HepG2 (cell line): ENCODE measurements around the gene GJD3. TPM values are rescaled to one million over a fixed set of nuclear protein-coding genes. Genes with fewer than 3 reads are reported as not detected.

Experiments used
- CREM ChIP-seq, 2 experiments: sonication (generic) in 1 of 2; formaldehyde crosslinking in 1 of 2; IDR thresholded peaks; 2 replicates each; pipeline versions ENCODE4 v1.4.0 to v1.6.1; 2016 to 2020; ENCODE audit warnings: antibody characterized with exemption in 1 of 2, mild to moderate bottlenecking in 1 of 2, missing genetic modification reagents in 1 of 2
- HHEX ChIP-seq: IDR thresholded peaks from 2 replicates; pipeline ENCODE4 v1.6.1; 2016; ENCODE audit warnings: control low read depth
- PCBP2 ChIP-seq: fragments of 200-400 bp; formaldehyde crosslinking; optimal IDR thresholded peaks from 2 replicates; pipeline ENCODE3; 2018; ENCODE audit warnings: low read length, low read depth; ENCODE audit not compliant: poor library complexity, severe bottlenecking
- RAD51 ChIP-seq: fragments of 450-650 bp; IDR thresholded peaks from 2 replicates; pipeline ENCODE4 v1.6.1; 2016; ENCODE audit warnings: borderline replicate concordance
- SRY ChIP-seq: sonication (generic); formaldehyde crosslinking; IDR thresholded peaks from 2 replicates; pipeline ENCODE4 v1.8.0; 2022; ENCODE audit warnings: mild to moderate bottlenecking, missing genetic modification reagents
- ZMYM3 ChIP-seq: sonication (generic); formaldehyde crosslinking; IDR thresholded peaks from 2 replicates; pipeline ENCODE4 v1.5.1; 2020; ENCODE audit warnings: mild to moderate bottlenecking, missing genetic modification reagents
- ZNF143 ChIP-seq: sonication (generic); formaldehyde crosslinking; IDR thresholded peaks from 2 replicates; pipeline ENCODE4 v1.4.0; 2020; ENCODE audit warnings: missing genetic modification reagents
- ZNF331 ChIP-seq: sonication (generic); formaldehyde crosslinking; IDR thresholded peaks from 2 replicates; pipeline ENCODE4 v1.4.0; 2020; ENCODE audit warnings: missing genetic modification reagents
- ZNF350 ChIP-seq: sonication (generic); formaldehyde crosslinking; IDR thresholded peaks from 2 replicates; pipeline ENCODE4 v1.4.0; 2020; ENCODE audit warnings: mild to moderate bottlenecking, low read depth, missing genetic modification reagents, borderline replicate concordance
- ZNF703 ChIP-seq: sonication (generic); formaldehyde crosslinking; IDR thresholded peaks from 2 replicates; pipeline ENCODE4 v1.5.1; 2020; ENCODE audit warnings: missing genetic modification reagents, mild to moderate bottlenecking, moderate library complexity, borderline replicate concordance
- ZNF782 ChIP-seq: sonication (generic); formaldehyde crosslinking; IDR thresholded peaks from 2 replicates; pipeline ENCODE4 v1.4.0; 2020; ENCODE audit warnings: missing genetic modification reagents, mild to moderate bottlenecking, borderline replicate concordance
- ZNF839 ChIP-seq: sonication (generic); formaldehyde crosslinking; IDR thresholded peaks from 2 replicates; pipeline ENCODE4 v1.4.0; 2020; ENCODE audit warnings: missing genetic modification reagents, mild to moderate bottlenecking, borderline replicate concordance
- polyA plus RNA-seq, 8 experiments: library from polyadenylated mRNA; depleted of rRNA in 3 of 8; stranded (reverse) in 7 of 8; unstranded in 1 of 8; fragments of >200 nt; fragmentation: Illumina TruSeq in 4 of 8; extraction: Trizol in 4 of 8; gene quantifications; 2 replicates each; pipeline versions ENCODE4 v1.2.1 to v1.2.3, GENCODE V29; 2011 to 2016; ENCODE audit warnings: low read depth in 4 of 8, missing spikeins in 1 of 8, mixed read lengths in 1 of 8; ENCODE audit not compliant: insufficient read depth in 1 of 8
- total RNA-seq, 5 experiments: library from RNA; depleted of rRNA; stranded (reverse); fragments of >200 nt; fragmentation: Illumina TruSeq; extraction: Trizol; gene quantifications; 2 replicates each; pipeline ENCODE4 v1.2.3, GENCODE V29; 2016; ENCODE audit warnings: low read depth in 1 of 5
- TF ChIP-seq, protein P1 (sequence below): sonication (generic); formaldehyde crosslinking; IDR thresholded peaks from 2 replicates; pipeline ENCODE4 v1.4.0; 2020; ENCODE audit warnings: missing genetic modification reagents, borderline replicate concordance
- TF ChIP-seq, protein P2 (sequence below): sonication (generic); formaldehyde crosslinking; IDR thresholded peaks from 2 replicates; pipeline ENCODE4 v1.4.0; 2020; ENCODE audit warnings: missing genetic modification reagents
- TF ChIP-seq, protein P3 (sequence below): sonication (generic); formaldehyde crosslinking; IDR thresholded peaks from 2 replicates; pipeline ENCODE4 v1.4.0; 2020; ENCODE audit warnings: missing genetic modification reagents
- TF ChIP-seq, protein P4 (sequence below): sonication (generic); formaldehyde crosslinking; IDR thresholded peaks from 2 replicates; pipeline ENCODE4 v1.4.0; 2020; ENCODE audit warnings: missing genetic modification reagents, mild to moderate bottlenecking, borderline replicate concordance
- TF ChIP-seq, protein P5 (sequence below): sonication (generic); formaldehyde crosslinking; IDR thresholded peaks from 2 replicates; pipeline ENCODE4 v1.4.0; 2020; ENCODE audit warnings: missing genetic modification reagents, borderline replicate concordance

The GJD3 gene
- total and polyA plus RNA-seq, 2 of the 13 experiments (the other 11 are each of a cell fraction or from before 2014, with no cell fraction given) = not detected

DNA sequence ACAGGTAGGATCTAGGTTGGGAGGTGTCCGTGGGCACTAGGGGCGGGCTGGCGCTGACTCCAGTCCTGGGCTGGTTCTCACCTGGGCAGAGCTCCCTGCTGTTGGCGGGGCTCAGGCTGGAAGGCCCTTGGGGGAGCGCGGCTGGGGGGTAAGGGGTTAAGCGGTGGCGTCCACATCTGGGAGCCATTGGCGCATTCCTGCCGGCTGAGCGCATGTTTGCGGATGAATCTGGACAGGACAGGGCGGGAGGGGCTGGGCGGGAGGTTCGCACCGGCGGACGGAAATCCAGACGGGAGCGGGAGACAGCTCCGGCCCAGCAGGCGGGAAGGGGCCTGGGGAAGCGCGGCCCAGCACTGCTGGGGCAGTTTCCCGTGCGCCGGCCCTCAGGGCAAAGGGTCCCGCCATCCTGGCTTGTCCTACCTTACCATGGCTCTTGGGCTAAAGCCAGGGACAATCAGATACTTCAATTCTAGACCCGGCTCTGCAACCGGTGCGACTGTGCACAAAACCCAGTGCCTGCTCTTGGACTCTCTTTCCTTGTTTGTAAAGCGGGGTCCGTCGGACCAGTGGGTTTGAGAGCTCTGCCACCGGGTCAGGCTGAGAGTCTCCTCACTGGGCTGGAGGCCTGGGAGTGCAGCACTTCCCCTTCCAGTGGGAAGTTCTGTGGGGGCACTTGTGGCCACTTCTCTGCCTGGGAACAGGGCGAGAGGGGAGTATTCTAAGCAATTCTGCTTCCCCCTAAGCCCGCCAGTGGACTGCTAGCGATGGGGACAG, 47.8 kb downstream of the GJD3 start (continued):
- TF ChIP-seq, protein P1, sequence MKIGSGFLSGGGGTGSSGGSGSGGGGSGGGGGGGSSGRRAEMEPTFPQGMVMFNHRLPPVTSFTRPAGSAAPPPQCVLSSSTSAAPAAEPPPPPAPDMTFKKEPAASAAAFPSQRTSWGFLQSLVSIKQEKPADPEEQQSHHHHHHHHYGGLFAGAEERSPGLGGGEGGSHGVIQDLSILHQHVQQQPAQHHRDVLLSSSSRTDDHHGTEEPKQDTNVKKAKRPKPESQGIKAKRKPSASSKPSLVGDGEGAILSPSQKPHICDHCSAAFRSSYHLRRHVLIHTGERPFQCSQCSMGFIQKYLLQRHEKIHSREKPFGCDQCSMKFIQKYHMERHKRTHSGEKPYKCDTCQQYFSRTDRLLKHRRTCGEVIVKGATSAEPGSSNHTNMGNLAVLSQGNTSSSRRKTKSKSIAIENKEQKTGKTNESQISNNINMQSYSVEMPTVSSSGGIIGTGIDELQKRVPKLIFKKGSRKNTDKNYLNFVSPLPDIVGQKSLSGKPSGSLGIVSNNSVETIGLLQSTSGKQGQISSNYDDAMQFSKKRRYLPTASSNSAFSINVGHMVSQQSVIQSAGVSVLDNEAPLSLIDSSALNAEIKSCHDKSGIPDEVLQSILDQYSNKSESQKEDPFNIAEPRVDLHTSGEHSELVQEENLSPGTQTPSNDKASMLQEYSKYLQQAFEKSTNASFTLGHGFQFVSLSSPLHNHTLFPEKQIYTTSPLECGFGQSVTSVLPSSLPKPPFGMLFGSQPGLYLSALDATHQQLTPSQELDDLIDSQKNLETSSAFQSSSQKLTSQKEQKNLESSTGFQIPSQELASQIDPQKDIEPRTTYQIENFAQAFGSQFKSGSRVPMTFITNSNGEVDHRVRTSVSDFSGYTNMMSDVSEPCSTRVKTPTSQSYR = no peak
- no peak for TF ChIP-seq RAD51
- TF ChIP-seq, protein P2, sequence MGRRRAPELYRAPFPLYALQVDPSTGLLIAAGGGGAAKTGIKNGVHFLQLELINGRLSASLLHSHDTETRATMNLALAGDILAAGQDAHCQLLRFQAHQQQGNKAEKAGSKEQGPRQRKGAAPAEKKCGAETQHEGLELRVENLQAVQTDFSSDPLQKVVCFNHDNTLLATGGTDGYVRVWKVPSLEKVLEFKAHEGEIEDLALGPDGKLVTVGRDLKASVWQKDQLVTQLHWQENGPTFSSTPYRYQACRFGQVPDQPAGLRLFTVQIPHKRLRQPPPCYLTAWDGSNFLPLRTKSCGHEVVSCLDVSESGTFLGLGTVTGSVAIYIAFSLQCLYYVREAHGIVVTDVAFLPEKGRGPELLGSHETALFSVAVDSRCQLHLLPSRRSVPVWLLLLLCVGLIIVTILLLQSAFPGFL (CRISPR knock-in tag) = no peak
- TF ChIP-seq ZNF782 (CRISPR knock-in tag) = no peak; the same call in 1 of the 2 replicates
- TF ChIP-seq ZNF839 (CRISPR knock-in tag) = no peak
- peak; percentile 38; the same call in 1 of the 2 replicates for TF ChIP-seq ZMYM3
- TF ChIP-seq, protein P3, sequence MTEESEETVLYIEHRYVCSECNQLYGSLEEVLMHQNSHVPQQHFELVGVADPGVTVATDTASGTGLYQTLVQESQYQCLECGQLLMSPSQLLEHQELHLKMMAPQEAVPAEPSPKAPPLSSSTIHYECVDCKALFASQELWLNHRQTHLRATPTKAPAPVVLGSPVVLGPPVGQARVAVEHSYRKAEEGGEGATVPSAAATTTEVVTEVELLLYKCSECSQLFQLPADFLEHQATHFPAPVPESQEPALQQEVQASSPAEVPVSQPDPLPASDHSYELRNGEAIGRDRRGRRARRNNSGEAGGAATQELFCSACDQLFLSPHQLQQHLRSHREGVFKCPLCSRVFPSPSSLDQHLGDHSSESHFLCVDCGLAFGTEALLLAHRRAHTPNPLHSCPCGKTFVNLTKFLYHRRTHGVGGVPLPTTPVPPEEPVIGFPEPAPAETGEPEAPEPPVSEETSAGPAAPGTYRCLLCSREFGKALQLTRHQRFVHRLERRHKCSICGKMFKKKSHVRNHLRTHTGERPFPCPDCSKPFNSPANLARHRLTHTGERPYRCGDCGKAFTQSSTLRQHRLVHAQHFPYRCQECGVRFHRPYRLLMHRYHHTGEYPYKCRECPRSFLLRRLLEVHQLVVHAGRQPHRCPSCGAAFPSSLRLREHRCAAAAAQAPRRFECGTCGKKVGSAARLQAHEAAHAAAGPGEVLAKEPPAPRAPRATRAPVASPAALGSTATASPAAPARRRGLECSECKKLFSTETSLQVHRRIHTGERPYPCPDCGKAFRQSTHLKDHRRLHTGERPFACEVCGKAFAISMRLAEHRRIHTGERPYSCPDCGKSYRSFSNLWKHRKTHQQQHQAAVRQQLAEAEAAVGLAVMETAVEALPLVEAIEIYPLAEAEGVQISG = peak; percentile 32; the same call in 1 of the 2 replicates
- no peak for TF ChIP-seq ZNF703 (CRISPR knock-in tag)
- peak; percentile 76; the same call in 1 of the 2 replicates for TF ChIP-seq ZNF331 (CRISPR knock-in tag)
- TF ChIP-seq SRY (CRISPR knock-in tag) = peak; percentile 75; the same call in 1 of the 2 replicates
- TF ChIP-seq CREM (IDR thresholded peaks at IDR 0.05) = no peak
- no peak for TF ChIP-seq CREM (CRISPR knock-in tag; IDR thresholded peaks at IDR 0.05)
- no peak for TF ChIP-seq PCBP2
- TF ChIP-seq, protein P4, sequence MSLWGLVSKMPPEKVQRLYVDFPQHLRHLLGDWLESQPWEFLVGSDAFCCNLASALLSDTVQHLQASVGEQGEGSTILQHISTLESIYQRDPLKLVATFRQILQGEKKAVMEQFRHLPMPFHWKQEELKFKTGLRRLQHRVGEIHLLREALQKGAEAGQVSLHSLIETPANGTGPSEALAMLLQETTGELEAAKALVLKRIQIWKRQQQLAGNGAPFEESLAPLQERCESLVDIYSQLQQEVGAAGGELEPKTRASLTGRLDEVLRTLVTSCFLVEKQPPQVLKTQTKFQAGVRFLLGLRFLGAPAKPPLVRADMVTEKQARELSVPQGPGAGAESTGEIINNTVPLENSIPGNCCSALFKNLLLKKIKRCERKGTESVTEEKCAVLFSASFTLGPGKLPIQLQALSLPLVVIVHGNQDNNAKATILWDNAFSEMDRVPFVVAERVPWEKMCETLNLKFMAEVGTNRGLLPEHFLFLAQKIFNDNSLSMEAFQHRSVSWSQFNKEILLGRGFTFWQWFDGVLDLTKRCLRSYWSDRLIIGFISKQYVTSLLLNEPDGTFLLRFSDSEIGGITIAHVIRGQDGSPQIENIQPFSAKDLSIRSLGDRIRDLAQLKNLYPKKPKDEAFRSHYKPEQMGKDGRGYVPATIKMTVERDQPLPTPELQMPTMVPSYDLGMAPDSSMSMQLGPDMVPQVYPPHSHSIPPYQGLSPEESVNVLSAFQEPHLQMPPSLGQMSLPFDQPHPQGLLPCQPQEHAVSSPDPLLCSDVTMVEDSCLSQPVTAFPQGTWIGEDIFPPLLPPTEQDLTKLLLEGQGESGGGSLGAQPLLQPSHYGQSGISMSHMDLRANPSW (CRISPR knock-in tag) = no peak
- TF ChIP-seq HHEX (CRISPR knock-in tag) = no peak
- TF ChIP-seq, protein P5, sequence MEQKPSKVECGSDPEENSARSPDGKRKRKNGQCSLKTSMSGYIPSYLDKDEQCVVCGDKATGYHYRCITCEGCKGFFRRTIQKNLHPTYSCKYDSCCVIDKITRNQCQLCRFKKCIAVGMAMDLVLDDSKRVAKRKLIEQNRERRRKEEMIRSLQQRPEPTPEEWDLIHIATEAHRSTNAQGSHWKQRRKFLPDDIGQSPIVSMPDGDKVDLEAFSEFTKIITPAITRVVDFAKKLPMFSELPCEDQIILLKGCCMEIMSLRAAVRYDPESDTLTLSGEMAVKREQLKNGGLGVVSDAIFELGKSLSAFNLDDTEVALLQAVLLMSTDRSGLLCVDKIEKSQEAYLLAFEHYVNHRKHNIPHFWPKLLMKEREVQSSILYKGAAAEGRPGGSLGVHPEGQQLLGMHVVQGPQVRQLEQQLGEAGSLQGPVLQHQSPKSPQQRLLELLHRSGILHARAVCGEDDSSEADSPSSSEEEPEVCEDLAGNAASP (CRISPR knock-in tag) = peak; percentile 45; the same call in 1 of the 2 replicates
- TF ChIP-seq ZNF350 (CRISPR knock-in tag) = peak; percentile 73; the same call in 1 of the 2 replicates
- TF ChIP-seq ZNF143 (CRISPR knock-in tag) = 0 out of 2 replicates have a peak, but pooled peaks have one; percentile 26
